ENCODE data around the gene FXR1. TPM values are rescaled to one million over a fixed set of nuclear protein-coding genes. Genes with fewer than 3 reads are reported as not detected.

The FXR1 gene
- total RNA-seq, 1 experiment from 2014 or later: 133 TPM

GRCh38 chr3:180979961-180980360 lies 67.5 kb downstream of the FXR1 start:
- BruUV-seq (replicated peaks): no TSS peak
- Histone ChIP-seq H4K20me1 (ENCODE audit: low read length) (no peaks in the 10 kb centered on the region), H3F3A (ENCODE audit: low read length, unreplicated experiment) (no peaks in the 10 kb centered on the region), H3K27ac (ENCODE audit: low read length) (no peak overlapping the region), H3K9me2 (replicated peaks; ENCODE audit: low read length) (no peaks in the 10 kb centered on the region), H3K4me3 (ENCODE audit: low read length) (no peak overlapping the region), H2AFZ (ENCODE audit: low read length) (no peak overlapping the region), H3K36me3 (ENCODE audit: low read depth, low read length) (peaks cover 18% of the 10 kb centered on the region), H3K27me3 (ENCODE audit: low read length) (no peaks in the 10 kb centered on the region), H3K4me1 (ENCODE audit: insufficient read depth, low read length) (no peaks in the 10 kb centered on the region), H3K9ac (ENCODE audit: low read length) (no peak overlapping the region), H3K79me2 (ENCODE audit: low read length) (no peaks in the 10 kb centered on the region), H3K9me3 (ENCODE audit: low read length) (no peaks in the 10 kb centered on the region), H3K4me2 (ENCODE audit: low read length) (no peak overlapping the region)
- no peak for DNase-seq
- CTCF ChIA-PET: no interaction called here
- intact Hi-C loops (cut with micrococcal nuclease): loop anchor here (10.0 kb wide), 3 partner anchors 175 to 285 kb away; no protein-coding TSS in a partner anchor
- no peak for TF ChIP-seq EZH2 (IDR thresholded peaks at IDR 0.05; ENCODE audit: low read length, unreplicated experiment)
- no peak for TF ChIP-seq CTCF (conservative IDR thresholded peaks at IDR 0.05; ENCODE audit: low read depth, low read length)
- no peak for TF ChIP-seq EZH2phosphoT487 (IDR thresholded peaks at IDR 0.05; ENCODE audit: borderline replicate concordance, low read length)
- no peak for ATAC-seq
- POLR2A ChIA-PET (ENCODE audit: unreplicated experiment): no interaction called here

- no peak overlapping the region for H3K27ac ChIP-seq (ENCODE audit: low read length)
- H3K4me3 ChIP-seq (ENCODE audit: low read length): no peak overlapping the region
- ChIA-PET CTCF (interaction anchor here (0.6 kb wide), 1 partner anchor 1772 kb away, joined by 4 read pairs; no protein-coding TSS in a partner anchor), POLR2A (ENCODE audit: unreplicated experiment) (no interaction called here)
- H3K79me2 ChIP-seq (ENCODE audit: low read length): no peaks in the 10 kb centered on the region
- H2AFZ ChIP-seq (ENCODE audit: low read length): no peak overlapping the region
- BruUV-seq (replicated peaks): no TSS peak
- intact Hi-C loops (cut with micrococcal nuclease): loop anchor here (10.0 kb wide), 3 partner anchors 176 to 286 kb away; no protein-coding TSS in a partner anchor
- H3F3A ChIP-seq (ENCODE audit: low read length, unreplicated experiment): no peaks in the 10 kb centered on the region
- no peaks in the 10 kb centered on the region for H3K4me1 ChIP-seq (ENCODE audit: insufficient read depth, low read length)
- H4K20me1 ChIP-seq (ENCODE audit: low read length): no peaks in the 10 kb centered on the region
- TF ChIP-seq EZH2 (IDR thresholded peaks at IDR 0.05; ENCODE audit: low read length, unreplicated experiment) (no peak), EZH2phosphoT487 (IDR thresholded peaks at IDR 0.05; ENCODE audit: borderline replicate concordance, low read length) (no peak), CTCF (conservative IDR thresholded peaks at IDR 0.05; ENCODE audit: low read depth, low read length) (no peak)
- no peaks in the 10 kb centered on the region for H3K9me2 ChIP-seq (replicated peaks; ENCODE audit: low read length)
- no peak overlapping the region for H3K9ac ChIP-seq (ENCODE audit: low read length)
- no peak overlapping the region for H3K4me2 ChIP-seq (ENCODE audit: low read length)
- peaks cover 13% of the 10 kb centered on the region for H3K36me3 ChIP-seq (ENCODE audit: low read depth, low read length)
- DNase-seq (no peak), ATAC-seq (peak; percentile 78)
- H3K9me3 ChIP-seq (ENCODE audit: low read length): no peaks in the 10 kb centered on the region
- no peaks in the 10 kb centered on the region for H3K27me3 ChIP-seq (ENCODE audit: low read length)
Observed at GRCh38 chr3:180980611-180981010, 68.1 kb downstream of the FXR1 start.

GRCh38 chr3:180981912-180982311 lies 69.4 kb downstream of the FXR1 start:
- H3K27ac ChIP-seq (ENCODE audit: low read length): no peak overlapping the region
- no peaks in the 10 kb centered on the region for H3K9me2 ChIP-seq (replicated peaks; ENCODE audit: low read length)
- H3K4me1 ChIP-seq (ENCODE audit: insufficient read depth, low read length): no peaks in the 10 kb centered on the region
- H4K20me1 ChIP-seq (ENCODE audit: low read length): no peaks in the 10 kb centered on the region
- H3K9ac ChIP-seq (ENCODE audit: low read length): no peak overlapping the region
- TF ChIP-seq EZH2 (IDR thresholded peaks at IDR 0.05; ENCODE audit: low read length, unreplicated experiment) (no peak), EZH2phosphoT487 (IDR thresholded peaks at IDR 0.05; ENCODE audit: borderline replicate concordance, low read length) (no peak), CTCF (conservative IDR thresholded peaks at IDR 0.05; ENCODE audit: low read depth, low read length) (no peak)
- no peaks in the 10 kb centered on the region for H3K27me3 ChIP-seq (ENCODE audit: low read length)
- intact Hi-C loops (cut with micrococcal nuclease): loop anchor here (10.0 kb wide), 3 partner anchors 177 to 287 kb away; no protein-coding TSS in a partner anchor
- H3K79me2 ChIP-seq (ENCODE audit: low read length): no peaks in the 10 kb centered on the region
- CTCF ChIA-PET: no interaction called here
- H3K36me3 ChIP-seq (ENCODE audit: low read depth, low read length): peaks cover 7% of the 10 kb centered on the region; the same call in 1 of the 2 replicates
- no peaks in the 10 kb centered on the region for H3F3A ChIP-seq (ENCODE audit: low read length, unreplicated experiment)
- DNase-seq (no peak), ATAC-seq (no peak)
- no peaks in the 10 kb centered on the region for H3K9me3 ChIP-seq (ENCODE audit: low read length)
- H3K4me2 ChIP-seq (ENCODE audit: low read length): no peak overlapping the region
- H2AFZ ChIP-seq (ENCODE audit: low read length): no peak overlapping the region
- no peak overlapping the region for H3K4me3 ChIP-seq (ENCODE audit: low read length)
- POLR2A ChIA-PET (ENCODE audit: unreplicated experiment): no interaction called here
- no TSS peak for BruUV-seq (replicated peaks)

Measured in PC-3 (cell line).